Measurements from ENCODE around the gene TINAGL1. TPM values are rescaled to one million over a fixed set of nuclear protein-coding genes. Genes with fewer than 3 reads are reported as not detected.

The TINAGL1 gene
- total and polyA plus RNA-seq, 2 of the 13 experiments (the other 11 are each of a cell fraction or from before 2014, with no cell fraction given), result 24.7 to 76.8 TPM

DNA sequence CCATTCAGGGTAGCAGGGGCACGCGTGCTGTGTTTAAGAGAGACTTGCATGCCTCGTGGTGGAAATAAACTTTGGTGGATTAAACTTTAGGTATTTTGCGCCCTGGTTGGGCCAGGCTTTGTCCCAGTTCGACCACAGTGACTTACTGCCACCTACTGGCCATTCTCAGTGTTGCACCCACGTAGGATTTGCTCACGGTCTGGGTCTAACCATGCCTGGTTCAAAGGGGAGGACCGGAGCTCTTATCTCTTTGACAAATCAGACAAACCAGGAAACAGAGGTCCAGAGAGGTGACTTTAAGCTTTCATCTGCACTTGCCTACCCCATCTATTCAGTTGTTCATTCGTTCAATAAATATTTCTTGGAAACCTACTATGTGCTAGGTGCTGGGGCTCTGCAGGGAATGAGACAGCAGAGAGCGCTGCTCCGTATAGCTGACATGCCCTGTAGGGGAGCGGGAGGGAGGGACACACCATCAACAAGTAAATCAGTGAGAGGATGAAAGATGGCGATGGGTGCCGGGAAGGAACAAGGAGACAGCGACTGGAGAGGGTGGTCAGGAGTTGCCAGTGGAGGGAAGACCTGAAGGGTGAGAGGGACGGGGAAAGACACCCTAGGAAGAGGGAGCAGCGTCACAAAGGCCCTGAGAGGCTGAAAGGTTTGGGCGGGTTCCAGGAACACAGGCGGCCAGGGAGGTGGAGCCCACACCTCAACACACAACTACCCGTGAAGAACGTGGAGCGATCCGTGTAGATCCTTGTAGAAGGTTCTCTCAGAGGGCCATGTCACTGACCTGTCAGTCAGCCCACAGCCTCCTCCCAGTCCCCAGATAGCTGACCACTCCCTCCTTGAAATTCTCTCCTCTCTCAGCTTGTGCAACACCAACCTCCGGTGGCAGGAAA lies 27.2 kb upstream of the TINAGL1 start (continued):
- TF ChIP-seq FOXM1 (CRISPR knock-in tag; IDR thresholded peaks at IDR 0.05) (no peak), ZNF335 (CRISPR knock-in tag; IDR thresholded peaks at IDR 0.05) (peak; percentile 42), ZNF605 (CRISPR knock-in tag; IDR thresholded peaks at IDR 0.05) (peak; percentile 78), ZNF30 (CRISPR knock-in tag; IDR thresholded peaks at IDR 0.05) (no peak), PLRG1 (conservative IDR thresholded peaks at IDR 0.05) (no peak), SALL2 (CRISPR knock-in tag; IDR thresholded peaks at IDR 0.05) (no peak), ZBTB21 (CRISPR knock-in tag; IDR thresholded peaks at IDR 0.05) (no peak), CREB1 (IDR thresholded peaks at IDR 0.05) (no peak), CREB1 (CRISPR knock-in tag; IDR thresholded peaks at IDR 0.05) (peak; percentile 81), JUN (CRISPR knock-in tag; IDR thresholded peaks at IDR 0.05) (no peak), STAG1 (CRISPR knock-in tag; IDR thresholded peaks at IDR 0.05) (peak; percentile 96), MBNL3 (CRISPR knock-in tag; conservative IDR thresholded peaks at IDR 0.05) (no peak), CC2D1A (CRISPR knock-in tag; IDR thresholded peaks at IDR 0.05) (no peak), JARID2 (CRISPR knock-in tag; IDR thresholded peaks at IDR 0.05; ENCODE audit: insufficient replicate concordance) (no peak), ZSCAN25 (CRISPR knock-in tag; IDR thresholded peaks at IDR 0.05) (peak; percentile 85; the same call in 1 of the 2 replicates), KAT2B (IDR thresholded peaks at IDR 0.05; ENCODE audit: borderline replicate concordance, low read depth, low read length) (no peak), NAIF1 (CRISPR knock-in tag; IDR thresholded peaks at IDR 0.05; ENCODE audit: borderline replicate concordance) (no peak), ZFP62 (CRISPR knock-in tag; IDR thresholded peaks at IDR 0.05) (no peak), RAD51 (IDR thresholded peaks at IDR 0.05; ENCODE audit: borderline replicate concordance) (no peak), CHCHD3 (CRISPR knock-in tag; IDR thresholded peaks at IDR 0.05) (no peak), ARNTL (CRISPR knock-in tag; IDR thresholded peaks at IDR 0.05) (peak; percentile 17; the same call in 1 of the 2 replicates), MEIS1 (CRISPR knock-in tag; IDR thresholded peaks at IDR 0.05; ENCODE audit: borderline replicate concordance) (no peak; the same call in 1 of the 2 replicates), ETV6 (CRISPR knock-in tag; conservative IDR thresholded peaks at IDR 0.05) (no peak), YEATS4 (CRISPR knock-in tag; IDR thresholded peaks at IDR 0.05; ENCODE audit: borderline replicate concordance) (0 out of 2 replicates have a peak, but pooled peaks have one; percentile 39)
- TF ChIP-seq, protein P1, sequence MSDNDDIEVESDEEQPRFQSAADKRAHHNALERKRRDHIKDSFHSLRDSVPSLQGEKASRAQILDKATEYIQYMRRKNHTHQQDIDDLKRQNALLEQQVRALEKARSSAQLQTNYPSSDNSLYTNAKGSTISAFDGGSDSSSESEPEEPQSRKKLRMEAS (IDR thresholded peaks at IDR 0.05), result peak; percentile 60
- TF ChIP-seq, protein P2, sequence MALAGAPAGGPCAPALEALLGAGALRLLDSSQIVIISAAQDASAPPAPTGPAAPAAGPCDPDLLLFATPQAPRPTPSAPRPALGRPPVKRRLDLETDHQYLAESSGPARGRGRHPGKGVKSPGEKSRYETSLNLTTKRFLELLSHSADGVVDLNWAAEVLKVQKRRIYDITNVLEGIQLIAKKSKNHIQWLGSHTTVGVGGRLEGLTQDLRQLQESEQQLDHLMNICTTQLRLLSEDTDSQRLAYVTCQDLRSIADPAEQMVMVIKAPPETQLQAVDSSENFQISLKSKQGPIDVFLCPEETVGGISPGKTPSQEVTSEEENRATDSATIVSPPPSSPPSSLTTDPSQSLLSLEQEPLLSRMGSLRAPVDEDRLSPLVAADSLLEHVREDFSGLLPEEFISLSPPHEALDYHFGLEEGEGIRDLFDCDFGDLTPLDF (CRISPR knock-in tag; IDR thresholded peaks at IDR 0.05), result no peak
- TF ChIP-seq, protein P3, sequence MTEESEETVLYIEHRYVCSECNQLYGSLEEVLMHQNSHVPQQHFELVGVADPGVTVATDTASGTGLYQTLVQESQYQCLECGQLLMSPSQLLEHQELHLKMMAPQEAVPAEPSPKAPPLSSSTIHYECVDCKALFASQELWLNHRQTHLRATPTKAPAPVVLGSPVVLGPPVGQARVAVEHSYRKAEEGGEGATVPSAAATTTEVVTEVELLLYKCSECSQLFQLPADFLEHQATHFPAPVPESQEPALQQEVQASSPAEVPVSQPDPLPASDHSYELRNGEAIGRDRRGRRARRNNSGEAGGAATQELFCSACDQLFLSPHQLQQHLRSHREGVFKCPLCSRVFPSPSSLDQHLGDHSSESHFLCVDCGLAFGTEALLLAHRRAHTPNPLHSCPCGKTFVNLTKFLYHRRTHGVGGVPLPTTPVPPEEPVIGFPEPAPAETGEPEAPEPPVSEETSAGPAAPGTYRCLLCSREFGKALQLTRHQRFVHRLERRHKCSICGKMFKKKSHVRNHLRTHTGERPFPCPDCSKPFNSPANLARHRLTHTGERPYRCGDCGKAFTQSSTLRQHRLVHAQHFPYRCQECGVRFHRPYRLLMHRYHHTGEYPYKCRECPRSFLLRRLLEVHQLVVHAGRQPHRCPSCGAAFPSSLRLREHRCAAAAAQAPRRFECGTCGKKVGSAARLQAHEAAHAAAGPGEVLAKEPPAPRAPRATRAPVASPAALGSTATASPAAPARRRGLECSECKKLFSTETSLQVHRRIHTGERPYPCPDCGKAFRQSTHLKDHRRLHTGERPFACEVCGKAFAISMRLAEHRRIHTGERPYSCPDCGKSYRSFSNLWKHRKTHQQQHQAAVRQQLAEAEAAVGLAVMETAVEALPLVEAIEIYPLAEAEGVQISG (CRISPR knock-in tag; IDR thresholded peaks at IDR 0.05), result peak; percentile 24; the same call in 1 of the 2 replicates
- TF ChIP-seq, protein P4, sequence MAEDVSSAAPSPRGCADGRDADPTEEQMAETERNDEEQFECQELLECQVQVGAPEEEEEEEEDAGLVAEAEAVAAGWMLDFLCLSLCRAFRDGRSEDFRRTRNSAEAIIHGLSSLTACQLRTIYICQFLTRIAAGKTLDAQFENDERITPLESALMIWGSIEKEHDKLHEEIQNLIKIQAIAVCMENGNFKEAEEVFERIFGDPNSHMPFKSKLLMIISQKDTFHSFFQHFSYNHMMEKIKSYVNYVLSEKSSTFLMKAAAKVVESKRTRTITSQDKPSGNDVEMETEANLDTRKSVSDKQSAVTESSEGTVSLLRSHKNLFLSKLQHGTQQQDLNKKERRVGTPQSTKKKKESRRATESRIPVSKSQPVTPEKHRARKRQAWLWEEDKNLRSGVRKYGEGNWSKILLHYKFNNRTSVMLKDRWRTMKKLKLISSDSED (CRISPR knock-in tag; IDR thresholded peaks at IDR 0.05), result no peak

All from HepG2 (cell line).